Ishikawa (cell line): ENCODE results near the gene BRAT1.

Experiments used
- CEBPB ChIP-seq: IDR thresholded peaks from 2 replicates; pipeline ENCODE4 v1.6.1; 2012
- CREB1 ChIP-seq: IDR thresholded peaks from 2 replicates; pipeline ENCODE4 v1.6.1; 2012; ENCODE audit warnings: low read depth
- EGR1 ChIP-seq: IDR thresholded peaks from 2 replicates; pipeline ENCODE4 v1.6.1; 2012
- EP300 ChIP-seq: IDR thresholded peaks from 2 replicates; pipeline ENCODE4 v1.6.1; 2012; ENCODE audit warnings: borderline replicate concordance
- FOXM1 ChIP-seq: IDR thresholded peaks from 2 replicates; pipeline ENCODE4 v1.6.1; 2012; ENCODE audit warnings: low read depth, borderline replicate concordance
- NFIC ChIP-seq: IDR thresholded peaks from 2 replicates; pipeline ENCODE4 v1.6.1; 2012
- RAD21 ChIP-seq: IDR thresholded peaks from 2 replicates; pipeline ENCODE4 v1.6.1; 2012; ENCODE audit warnings: low read depth
- REST ChIP-seq: IDR thresholded peaks from 2 replicates; pipeline ENCODE4 v1.6.1; 2012; ENCODE audit warnings: low read depth, mild to moderate bottlenecking
- TAF1 ChIP-seq: IDR thresholded peaks from 2 replicates; pipeline ENCODE4 v1.6.1; 2012; ENCODE audit warnings: low read depth, mild to moderate bottlenecking
- TCF12 ChIP-seq: IDR thresholded peaks from 2 replicates; pipeline ENCODE4 v1.6.1; 2012; ENCODE audit warnings: low read depth
- TEAD4 ChIP-seq: IDR thresholded peaks from 2 replicates; pipeline ENCODE4 v1.6.1; 2012
- USF1 ChIP-seq: IDR thresholded peaks from 2 replicates; pipeline ENCODE4 v1.6.1; 2012
- YY1 ChIP-seq: IDR thresholded peaks from 2 replicates; pipeline ENCODE4 v1.6.1; 2012; ENCODE audit warnings: low read depth
- ZBTB7A ChIP-seq: IDR thresholded peaks from 2 replicates; pipeline ENCODE4 v1.6.1; 2012; ENCODE audit warnings: low read depth
- TF ChIP-seq, protein P1 (sequence below): IDR thresholded peaks from 2 replicates; pipeline ENCODE4 v1.6.1; 2012

The BRAT1 gene

GRCh38 chr7:2576742-2577491 is 21.6 kb upstream of the BRAT1 start:
- no peak for TF ChIP-seq USF1
- TF ChIP-seq EGR1, result no peak
- TF ChIP-seq ZBTB7A, result no peak
- TF ChIP-seq TAF1, result no peak
- no peak for TF ChIP-seq FOXM1
- TF ChIP-seq REST, result no peak
- no peak for TF ChIP-seq TCF12

DNA sequence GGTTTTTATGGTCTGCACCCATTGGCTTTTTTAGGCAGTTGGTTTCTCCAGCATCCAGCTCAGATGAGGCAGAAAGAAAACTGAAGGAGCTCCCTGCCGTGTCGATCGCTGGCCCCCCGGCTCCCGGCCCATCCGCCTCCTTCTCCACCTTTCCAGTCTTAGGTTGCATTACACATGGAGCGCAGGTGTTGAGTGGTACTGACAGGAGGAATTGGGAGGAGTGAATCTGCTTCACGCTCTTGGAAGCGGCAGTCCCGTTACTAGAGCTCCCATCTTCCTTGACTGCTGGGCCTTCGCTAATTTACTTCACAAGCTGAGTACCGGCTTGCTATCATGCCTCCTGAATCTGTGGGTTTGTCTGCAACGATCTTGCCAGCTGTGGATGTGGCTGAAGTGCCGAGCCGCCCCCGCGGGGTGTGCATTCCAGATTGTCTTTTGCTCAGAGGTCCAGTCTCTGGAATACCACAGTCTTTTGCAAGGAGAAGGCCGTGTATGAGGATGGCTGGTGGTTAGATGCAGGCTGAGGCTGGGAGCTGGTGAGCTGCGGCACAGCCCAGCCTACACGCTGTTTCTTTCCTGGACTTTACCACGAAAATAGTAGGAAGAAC is 20.5 kb upstream of the BRAT1 start:
- no peak for TF ChIP-seq EP300
- no peak for TF ChIP-seq TEAD4
- no peak for TF ChIP-seq FOXM1
- no peak for TF ChIP-seq TCF12
- no peak for TF ChIP-seq CEBPB
- no peak for TF ChIP-seq EGR1
- no peak for TF ChIP-seq NFIC
- no peak for TF ChIP-seq TAF1

- TF ChIP-seq USF1, result no peak
- no peak for TF ChIP-seq YY1
- no peak for TF ChIP-seq ZBTB7A
- TF ChIP-seq REST, result no peak
- no peak for TF ChIP-seq EP300
- TF ChIP-seq, protein P1, sequence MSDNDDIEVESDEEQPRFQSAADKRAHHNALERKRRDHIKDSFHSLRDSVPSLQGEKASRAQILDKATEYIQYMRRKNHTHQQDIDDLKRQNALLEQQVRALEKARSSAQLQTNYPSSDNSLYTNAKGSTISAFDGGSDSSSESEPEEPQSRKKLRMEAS, result no peak
- TF ChIP-seq FOXM1, result no peak
- TF ChIP-seq NFIC, result no peak
- TF ChIP-seq TCF12, result no peak
- TF ChIP-seq CREB1, result no peak
- TF ChIP-seq CEBPB, result no peak
- no peak for TF ChIP-seq EGR1
- no peak for TF ChIP-seq TAF1
- no peak for TF ChIP-seq TEAD4
- no peak for TF ChIP-seq RAD21
These were observed 19.9 kb upstream of the BRAT1 start for GRCh38 chr7:2575046-2575732.

DNA sequence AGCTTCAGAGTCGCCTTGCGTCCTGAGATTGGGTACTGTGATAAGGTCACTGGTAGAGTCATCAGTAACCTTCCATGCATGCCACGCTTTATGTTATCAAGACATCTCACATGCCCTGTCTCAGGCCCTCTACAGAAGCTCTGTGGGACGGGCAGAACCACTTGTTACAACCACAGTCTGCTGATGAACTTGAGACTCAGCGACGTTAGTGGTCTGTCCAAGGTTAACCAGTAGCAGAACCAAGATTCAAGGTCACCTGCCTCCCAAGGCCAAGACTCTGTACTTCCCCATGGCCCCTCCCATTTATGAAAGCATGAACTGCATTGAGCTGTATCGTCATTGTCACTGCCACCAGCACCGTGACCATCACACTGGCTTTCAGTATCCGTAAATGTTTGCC is 18.4 kb upstream of the BRAT1 start:
- TF ChIP-seq NFIC (no peak), CREB1 (no peak)

GRCh38 chr7:2572101-2572842 is 16.9 kb upstream of the BRAT1 start:
- TF ChIP-seq USF1 (no peak), EGR1 (no peak), CEBPB (no peak), CREB1 (no peak), RAD21 (no peak), EP300 (no peak), NFIC (no peak), ZBTB7A (no peak), REST (no peak), TCF12 (no peak), TEAD4 (no peak), FOXM1 (no peak), TAF1 (no peak)
- TF ChIP-seq, protein P1, result no peak
